Measurements from ENCODE around the gene C3orf52. TPM values are rescaled to one million over a fixed set of nuclear protein-coding genes. Genes with fewer than 3 reads are reported as not detected.

C3orf52 gene
- total and polyA plus RNA-seq, 2 experiments from 2014 or later = 8.1 to 16.6 TPM

DNA sequence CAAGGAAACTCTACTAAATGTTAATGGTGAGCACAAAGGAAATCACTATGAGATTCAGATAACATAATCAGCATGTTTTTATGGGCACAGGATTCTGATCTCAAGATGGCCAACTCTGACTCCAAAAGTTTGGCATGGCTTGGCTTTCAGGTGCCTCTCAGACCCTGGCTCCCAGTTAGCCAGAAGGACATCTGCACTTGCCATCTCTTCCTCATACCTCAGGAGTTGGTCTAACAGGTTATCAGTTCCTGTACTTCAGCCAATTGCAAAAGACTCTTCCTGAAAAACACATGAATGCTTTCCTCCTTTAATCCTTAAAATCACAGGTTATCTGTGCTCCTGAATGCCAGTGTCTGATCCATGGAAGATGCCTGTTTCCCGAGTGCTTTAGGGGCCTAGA lies 26.7 kb upstream of the C3orf52 start:
- no peak overlapping the region for H3K4me3 Mint-ChIP-seq
- Histone ChIP-seq H3K27me3 (ENCODE audit: insufficient read depth) (no peaks in the 10 kb centered on the region), H3K9me2 (ENCODE audit: insufficient read depth) (no peaks in the 10 kb centered on the region; the same call in 1 of the 2 replicates), H3K4me1 (ENCODE audit: insufficient read depth) (peaks cover 4% of the 10 kb centered on the region; the same call in 1 of the 2 replicates), H3K27ac (ENCODE audit: low read depth) (no peak overlapping the region), H3F3A (replicated peaks; ENCODE audit: low read depth) (no peaks in the 10 kb centered on the region), H3K4me2 (no peak overlapping the region), H3K4me3 (no peak overlapping the region), H3K79me2 (replicated peaks; ENCODE audit: insufficient read depth) (no peaks in the 10 kb centered on the region), H3K36me3 (ENCODE audit: insufficient read depth) (no peaks in the 10 kb centered on the region), H2AFZ (peak overlapping the region; percentile 11; the same call in 1 of the 2 replicates), H4K20me1 (replicated peaks; ENCODE audit: insufficient read depth) (no peaks in the 10 kb centered on the region)
- H3K27me3 Mint-ChIP-seq (ENCODE audit: insufficient read depth, low read depth, poor library complexity) = no peaks in the 10 kb centered on the region
- no peaks in the 10 kb centered on the region; the same call in 2 of the 3 replicates for H3K36me3 Mint-ChIP-seq (ENCODE audit: low read depth)
- TF ChIP-seq, protein P1, sequence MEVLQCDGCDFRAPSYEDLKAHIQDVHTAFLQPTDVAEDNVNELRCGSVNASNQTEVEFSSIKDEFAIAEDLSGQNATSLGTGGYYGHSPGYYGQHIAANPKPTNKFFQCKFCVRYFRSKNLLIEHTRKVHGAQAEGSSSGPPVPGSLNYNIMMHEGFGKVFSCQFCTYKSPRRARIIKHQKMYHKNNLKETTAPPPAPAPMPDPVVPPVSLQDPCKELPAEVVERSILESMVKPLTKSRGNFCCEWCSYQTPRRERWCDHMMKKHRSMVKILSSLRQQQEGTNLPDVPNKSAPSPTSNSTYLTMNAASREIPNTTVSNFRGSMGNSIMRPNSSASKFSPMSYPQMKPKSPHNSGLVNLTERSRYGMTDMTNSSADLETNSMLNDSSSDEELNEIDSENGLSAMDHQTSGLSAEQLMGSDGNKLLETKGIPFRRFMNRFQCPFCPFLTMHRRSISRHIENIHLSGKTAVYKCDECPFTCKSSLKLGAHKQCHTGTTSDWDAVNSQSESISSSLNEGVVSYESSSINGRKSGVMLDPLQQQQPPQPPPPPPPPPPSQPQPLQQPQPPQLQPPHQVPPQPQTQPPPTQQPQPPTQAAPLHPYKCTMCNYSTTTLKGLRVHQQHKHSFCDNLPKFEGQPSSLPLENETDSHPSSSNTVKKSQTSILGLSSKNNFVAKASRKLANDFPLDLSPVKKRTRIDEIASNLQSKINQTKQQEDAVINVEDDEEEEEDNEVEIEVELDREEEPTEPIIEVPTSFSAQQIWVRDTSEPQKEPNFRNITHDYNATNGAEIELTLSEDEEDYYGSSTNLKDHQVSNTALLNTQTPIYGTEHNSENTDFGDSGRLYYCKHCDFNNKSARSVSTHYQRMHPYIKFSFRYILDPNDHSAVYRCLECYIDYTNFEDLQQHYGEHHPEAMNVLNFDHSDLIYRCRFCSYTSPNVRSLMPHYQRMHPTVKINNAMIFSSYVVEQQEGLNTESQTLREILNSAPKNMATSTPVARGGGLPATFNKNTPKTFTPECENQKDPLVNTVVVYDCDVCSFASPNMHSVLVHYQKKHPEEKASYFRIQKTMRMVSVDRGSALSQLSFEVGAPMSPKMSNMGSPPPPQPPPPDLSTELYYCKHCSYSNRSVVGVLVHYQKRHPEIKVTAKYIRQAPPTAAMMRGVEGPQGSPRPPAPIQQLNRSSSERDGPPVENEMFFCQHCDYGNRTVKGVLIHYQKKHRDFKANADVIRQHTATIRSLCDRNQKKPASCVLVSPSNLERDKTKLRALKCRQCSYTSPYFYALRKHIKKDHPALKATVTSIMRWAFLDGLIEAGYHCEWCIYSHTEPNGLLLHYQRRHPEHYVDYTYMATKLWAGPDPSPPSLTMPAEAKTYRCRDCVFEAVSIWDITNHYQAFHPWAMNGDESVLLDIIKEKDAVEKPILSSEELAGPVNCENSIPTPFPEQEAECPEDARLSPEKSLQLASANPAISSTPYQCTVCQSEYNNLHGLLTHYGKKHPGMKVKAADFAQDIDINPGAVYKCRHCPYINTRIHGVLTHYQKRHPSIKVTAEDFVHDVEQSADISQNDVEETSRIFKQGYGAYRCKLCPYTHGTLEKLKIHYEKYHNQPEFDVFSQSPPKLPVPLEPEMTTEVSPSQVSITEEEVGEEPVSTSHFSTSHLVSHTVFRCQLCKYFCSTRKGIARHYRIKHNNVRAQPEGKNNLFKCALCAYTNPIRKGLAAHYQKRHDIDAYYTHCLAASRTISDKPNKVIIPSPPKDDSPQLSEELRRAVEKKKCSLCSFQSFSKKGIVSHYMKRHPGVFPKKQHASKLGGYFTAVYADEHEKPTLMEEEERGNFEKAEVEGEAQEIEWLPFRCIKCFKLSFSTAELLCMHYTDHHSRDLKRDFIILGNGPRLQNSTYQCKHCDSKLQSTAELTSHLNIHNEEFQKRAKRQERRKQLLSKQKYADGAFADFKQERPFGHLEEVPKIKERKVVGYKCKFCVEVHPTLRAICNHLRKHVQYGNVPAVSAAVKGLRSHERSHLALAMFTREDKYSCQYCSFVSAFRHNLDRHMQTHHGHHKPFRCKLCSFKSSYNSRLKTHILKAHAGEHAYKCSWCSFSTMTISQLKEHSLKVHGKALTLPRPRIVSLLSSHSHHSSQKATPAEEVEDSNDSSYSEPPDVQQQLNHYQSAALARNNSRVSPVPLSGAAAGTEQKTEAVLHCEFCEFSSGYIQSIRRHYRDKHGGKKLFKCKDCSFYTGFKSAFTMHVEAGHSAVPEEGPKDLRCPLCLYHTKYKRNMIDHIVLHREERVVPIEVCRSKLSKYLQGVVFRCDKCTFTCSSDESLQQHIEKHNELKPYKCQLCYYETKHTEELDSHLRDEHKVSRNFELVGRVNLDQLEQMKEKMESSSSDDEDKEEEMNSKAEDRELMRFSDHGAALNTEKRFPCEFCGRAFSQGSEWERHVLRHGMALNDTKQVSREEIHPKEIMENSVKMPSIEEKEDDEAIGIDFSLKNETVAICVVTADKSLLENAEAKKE (CRISPR knock-in tag; IDR thresholded peaks at IDR 0.05) = no peak
- TF ChIP-seq NANOG (IDR thresholded peaks at IDR 0.05; ENCODE audit: borderline replicate concordance) (no peak), ZNF114 (CRISPR knock-in tag; IDR thresholded peaks at IDR 0.05) (no peak), CREB1 (CRISPR knock-in tag; IDR thresholded peaks at IDR 0.05; ENCODE audit: low read depth) (no peak)
- TF ChIP-seq, protein P2, sequence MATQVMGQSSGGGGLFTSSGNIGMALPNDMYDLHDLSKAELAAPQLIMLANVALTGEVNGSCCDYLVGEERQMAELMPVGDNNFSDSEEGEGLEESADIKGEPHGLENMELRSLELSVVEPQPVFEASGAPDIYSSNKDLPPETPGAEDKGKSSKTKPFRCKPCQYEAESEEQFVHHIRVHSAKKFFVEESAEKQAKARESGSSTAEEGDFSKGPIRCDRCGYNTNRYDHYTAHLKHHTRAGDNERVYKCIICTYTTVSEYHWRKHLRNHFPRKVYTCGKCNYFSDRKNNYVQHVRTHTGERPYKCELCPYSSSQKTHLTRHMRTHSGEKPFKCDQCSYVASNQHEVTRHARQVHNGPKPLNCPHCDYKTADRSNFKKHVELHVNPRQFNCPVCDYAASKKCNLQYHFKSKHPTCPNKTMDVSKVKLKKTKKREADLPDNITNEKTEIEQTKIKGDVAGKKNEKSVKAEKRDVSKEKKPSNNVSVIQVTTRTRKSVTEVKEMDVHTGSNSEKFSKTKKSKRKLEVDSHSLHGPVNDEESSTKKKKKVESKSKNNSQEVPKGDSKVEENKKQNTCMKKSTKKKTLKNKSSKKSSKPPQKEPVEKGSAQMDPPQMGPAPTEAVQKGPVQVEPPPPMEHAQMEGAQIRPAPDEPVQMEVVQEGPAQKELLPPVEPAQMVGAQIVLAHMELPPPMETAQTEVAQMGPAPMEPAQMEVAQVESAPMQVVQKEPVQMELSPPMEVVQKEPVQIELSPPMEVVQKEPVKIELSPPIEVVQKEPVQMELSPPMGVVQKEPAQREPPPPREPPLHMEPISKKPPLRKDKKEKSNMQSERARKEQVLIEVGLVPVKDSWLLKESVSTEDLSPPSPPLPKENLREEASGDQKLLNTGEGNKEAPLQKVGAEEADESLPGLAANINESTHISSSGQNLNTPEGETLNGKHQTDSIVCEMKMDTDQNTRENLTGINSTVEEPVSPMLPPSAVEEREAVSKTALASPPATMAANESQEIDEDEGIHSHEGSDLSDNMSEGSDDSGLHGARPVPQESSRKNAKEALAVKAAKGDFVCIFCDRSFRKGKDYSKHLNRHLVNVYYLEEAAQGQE (IDR thresholded peaks at IDR 0.05; ENCODE audit: unreplicated experiment) = no peak
- TF ChIP-seq, protein P3, sequence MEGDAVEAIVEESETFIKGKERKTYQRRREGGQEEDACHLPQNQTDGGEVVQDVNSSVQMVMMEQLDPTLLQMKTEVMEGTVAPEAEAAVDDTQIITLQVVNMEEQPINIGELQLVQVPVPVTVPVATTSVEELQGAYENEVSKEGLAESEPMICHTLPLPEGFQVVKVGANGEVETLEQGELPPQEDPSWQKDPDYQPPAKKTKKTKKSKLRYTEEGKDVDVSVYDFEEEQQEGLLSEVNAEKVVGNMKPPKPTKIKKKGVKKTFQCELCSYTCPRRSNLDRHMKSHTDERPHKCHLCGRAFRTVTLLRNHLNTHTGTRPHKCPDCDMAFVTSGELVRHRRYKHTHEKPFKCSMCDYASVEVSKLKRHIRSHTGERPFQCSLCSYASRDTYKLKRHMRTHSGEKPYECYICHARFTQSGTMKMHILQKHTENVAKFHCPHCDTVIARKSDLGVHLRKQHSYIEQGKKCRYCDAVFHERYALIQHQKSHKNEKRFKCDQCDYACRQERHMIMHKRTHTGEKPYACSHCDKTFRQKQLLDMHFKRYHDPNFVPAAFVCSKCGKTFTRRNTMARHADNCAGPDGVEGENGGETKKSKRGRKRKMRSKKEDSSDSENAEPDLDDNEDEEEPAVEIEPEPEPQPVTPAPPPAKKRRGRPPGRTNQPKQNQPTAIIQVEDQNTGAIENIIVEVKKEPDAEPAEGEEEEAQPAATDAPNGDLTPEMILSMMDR (conservative IDR thresholded peaks at IDR 0.05; ENCODE audit: low read depth in 2 of 2) = no peak
- DNase-seq (ENCODE audit: low spot score) (no peak), ATAC-seq (no peak)
- H3K9me3 Mint-ChIP-seq = peaks cover 5% of the 10 kb centered on the region; the same call in 2 of the 3 replicates
- H3K27ac Mint-ChIP-seq = no peak overlapping the region
- peaks cover 16% of the 10 kb centered on the region for H3K4me1 Mint-ChIP-seq

All from GM23338 (cell line).